ENCODE data around the gene TMEM225B. TPM values are rescaled to one million over a fixed set of nuclear protein-coding genes. Genes with fewer than 3 reads are reported as not detected.

Gene TMEM225B
- total RNA-seq, 1 experiment from 2014 or later: 3.1 TPM

DNA sequence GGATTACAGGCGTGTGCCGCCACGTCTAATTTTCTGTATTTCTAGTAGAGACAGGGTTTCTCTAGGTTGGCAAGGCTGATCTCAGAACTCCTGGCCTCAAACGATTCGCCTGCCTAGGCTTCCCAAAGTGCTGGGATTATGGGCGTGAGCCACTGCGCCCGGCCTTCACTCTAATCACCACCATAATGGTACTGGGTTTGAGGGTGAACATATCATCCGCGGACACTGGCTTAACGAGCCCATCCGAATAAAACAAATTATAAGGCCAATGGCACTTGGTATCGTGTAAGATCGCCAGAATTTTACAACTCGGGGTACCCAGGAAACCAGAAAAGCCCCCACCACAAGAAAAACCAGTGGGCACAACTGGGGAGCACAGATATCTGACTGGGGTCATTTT is 46.7 kb upstream of the TMEM225B start:
- Histone ChIP-seq H3K9me3 (ENCODE audit: control insufficient read depth in 1 of 2, insufficient read depth in 1 of 2, low read depth in 1 of 2, low read length in 2 of 2) (no peaks in the 10 kb centered on the region), H3K27me3 (ENCODE audit: insufficient read depth, low read length) (no peaks in the 10 kb centered on the region), H3K9ac (ENCODE audit: low read length) (peak overlapping the region; percentile 88), H2AFZ (ENCODE audit: low read depth, low read length, poor library complexity, severe bottlenecking) (no peak overlapping the region), H3K4me3 (replicated peaks in 1 of 2; ENCODE audit: low read depth in 1 of 2, low read length in 2 of 2) (peak overlapping the region; percentile 69 to 79), H3K27ac (ENCODE audit: low read depth, low read length) (peak overlapping the region; percentile 38; the same call in 1 of the 2 replicates), H3K4me2 (ENCODE audit: low read length) (peak overlapping the region; percentile 86), H3K36me3 (ENCODE audit: control insufficient read depth in 1 of 2, insufficient read depth in 2 of 2, low read length in 2 of 2) (peaks cover 2 to 3% of the 10 kb centered on the region in 2 experiments; a peak in 2 of 4 replicates), H3K9me2 (ENCODE audit: insufficient read depth) (no peaks in the 10 kb centered on the region), H4K20me1 (ENCODE audit: insufficient read depth) (no peaks in the 10 kb centered on the region), H3K79me2 (ENCODE audit: insufficient read depth, low read length) (peaks cover 14% of the 10 kb centered on the region), H3K4me1 (ENCODE audit: control insufficient read depth in 1 of 2, insufficient read depth in 2 of 2, low read length in 2 of 2) (peaks cover 3 to 17% of the 10 kb centered on the region in 2 experiments; a peak in 3 of 4 replicates)
- peak; percentile 23; the same call in 1 of the 2 replicates for ATAC-seq
- ChIA-PET RAD21 (ENCODE audit: low non-redundant PET in 1 of 2, low total read pairs in 2 of 2, uncharacterized antibody in 2 of 2, unreplicated experiment in 2 of 2) (no interaction called here), POLR2A (no interaction called here), CTCF (no interaction called here)
- BruUV-seq (replicated peaks): TSS peak; percentile 67
- TF ChIP-seq, protein P1, sequence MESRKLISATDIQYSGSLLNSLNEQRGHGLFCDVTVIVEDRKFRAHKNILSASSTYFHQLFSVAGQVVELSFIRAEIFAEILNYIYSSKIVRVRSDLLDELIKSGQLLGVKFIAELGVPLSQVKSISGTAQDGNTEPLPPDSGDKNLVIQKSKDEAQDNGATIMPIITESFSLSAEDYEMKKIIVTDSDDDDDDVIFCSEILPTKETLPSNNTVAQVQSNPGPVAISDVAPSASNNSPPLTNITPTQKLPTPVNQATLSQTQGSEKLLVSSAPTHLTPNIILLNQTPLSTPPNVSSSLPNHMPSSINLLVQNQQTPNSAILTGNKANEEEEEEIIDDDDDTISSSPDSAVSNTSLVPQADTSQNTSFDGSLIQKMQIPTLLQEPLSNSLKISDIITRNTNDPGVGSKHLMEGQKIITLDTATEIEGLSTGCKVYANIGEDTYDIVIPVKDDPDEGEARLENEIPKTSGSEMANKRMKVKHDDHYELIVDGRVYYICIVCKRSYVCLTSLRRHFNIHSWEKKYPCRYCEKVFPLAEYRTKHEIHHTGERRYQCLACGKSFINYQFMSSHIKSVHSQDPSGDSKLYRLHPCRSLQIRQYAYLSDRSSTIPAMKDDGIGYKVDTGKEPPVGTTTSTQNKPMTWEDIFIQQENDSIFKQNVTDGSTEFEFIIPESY (IDR thresholded peaks at IDR 0.05; ENCODE audit: extremely low read depth, insufficient replicate concordance, low read length): no peak
- TF ChIP-seq TCF7L2 (IDR thresholded peaks at IDR 0.05; ENCODE audit: borderline replicate concordance, extremely low read depth, insufficient read depth, insufficient read length) (no peak), EGR1 (IDR thresholded peaks at IDR 0.05; ENCODE audit: low read depth) (no peak), EZH2phosphoT487 (IDR thresholded peaks at IDR 0.05; ENCODE audit: borderline replicate concordance) (no peak), CEBPB (IDR thresholded peaks at IDR 0.05; ENCODE audit: low read depth) (no peak), ZNF274 (IDR thresholded peaks at IDR 0.05; ENCODE audit: low read depth, low read length) (no peak)
- TF ChIP-seq, protein P2, sequence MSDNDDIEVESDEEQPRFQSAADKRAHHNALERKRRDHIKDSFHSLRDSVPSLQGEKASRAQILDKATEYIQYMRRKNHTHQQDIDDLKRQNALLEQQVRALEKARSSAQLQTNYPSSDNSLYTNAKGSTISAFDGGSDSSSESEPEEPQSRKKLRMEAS (IDR thresholded peaks at IDR 0.05): no peak
- DNase-seq (ENCODE audit: low read depth, low spot score): no peak
- intact Hi-C loops (cut with micrococcal nuclease): no loop called here
